HG03280 (cell line): ENCODE results near the gene PXK.

Experiments
- ATAC-seq: cut with Tn5 transposase; IDR thresholded peaks from one replicate; pipeline ENCODE4 v1.9.1; 2021; ENCODE audit warnings: mild to moderate bottlenecking, moderate library complexity; ENCODE audit not compliant: unreplicated experiment

The PXK gene

GRCh38 chr3:58459160-58459559 lies 126.5 kb downstream of the PXK start:
- no peak for ATAC-seq

GRCh38 chr3:58462829-58463180 lies 130.1 kb downstream of the PXK start:
- no peak for ATAC-seq

GRCh38 chr3:58463181-58463941 lies 130.7 kb downstream of the PXK start:
- ATAC-seq = peak; percentile 83

GRCh38 chr3:58463942-58464271 lies 131.2 kb downstream of the PXK start:
- no peak for ATAC-seq

GRCh38 chr3:58464866-58465265 lies 132.2 kb downstream of the PXK start:
- no peak for ATAC-seq

GRCh38 chr3:58466899-58467563 lies 134.3 kb downstream of the PXK start:
- no peak for ATAC-seq

GRCh38 chr3:58469096-58469495 lies 136.4 kb downstream of the PXK start:
- ATAC-seq = no peak

- ATAC-seq = no peak
These were observed 137.8 kb downstream of the PXK start for GRCh38 chr3:58470363-58471024.

- ATAC-seq = no peak
These were observed 138.6 kb downstream of the PXK start for GRCh38 chr3:58471025-58471887.

GRCh38 chr3:58473275-58473674 lies 140.6 kb downstream of the PXK start:
- no peak for ATAC-seq

GRCh38 chr3:58474348-58474911 lies 141.7 kb downstream of the PXK start:
- ATAC-seq = no peak

- no peak for ATAC-seq
These were observed 142.4 kb downstream of the PXK start for GRCh38 chr3:58474967-58475578.
